Measurements from ENCODE around the gene TSPAN4.

TSPAN4 gene

GRCh38 chr11:842370-843002, at the start of gene TSPAN4, which contains the start of gene POLR2L:
TSS of gene TSPAN4 (plus strand) at chr11:842852. CDS start at chr11:850305, 7,453 bp downstream.
TSS of gene POLR2L (minus strand) at chr11:842529. CDS start at chr11:842508, 21 bp downstream.
- DNase-seq (ENCODE audit: low spot score), result peak; percentile 88

- no peak for DNase-seq (ENCODE audit: low spot score)
Measured at GRCh38 chr11:792873-793272, 49.8 kb upstream of the TSPAN4 start.

- DNase-seq (ENCODE audit: low spot score), result no peak
Measured at GRCh38 chr11:793556-793955, 49.1 kb upstream of the TSPAN4 start.

GRCh38 chr11:794013-794765, 48.5 kb upstream of the TSPAN4 start:
- no peak for DNase-seq (ENCODE audit: low spot score)

DNA sequence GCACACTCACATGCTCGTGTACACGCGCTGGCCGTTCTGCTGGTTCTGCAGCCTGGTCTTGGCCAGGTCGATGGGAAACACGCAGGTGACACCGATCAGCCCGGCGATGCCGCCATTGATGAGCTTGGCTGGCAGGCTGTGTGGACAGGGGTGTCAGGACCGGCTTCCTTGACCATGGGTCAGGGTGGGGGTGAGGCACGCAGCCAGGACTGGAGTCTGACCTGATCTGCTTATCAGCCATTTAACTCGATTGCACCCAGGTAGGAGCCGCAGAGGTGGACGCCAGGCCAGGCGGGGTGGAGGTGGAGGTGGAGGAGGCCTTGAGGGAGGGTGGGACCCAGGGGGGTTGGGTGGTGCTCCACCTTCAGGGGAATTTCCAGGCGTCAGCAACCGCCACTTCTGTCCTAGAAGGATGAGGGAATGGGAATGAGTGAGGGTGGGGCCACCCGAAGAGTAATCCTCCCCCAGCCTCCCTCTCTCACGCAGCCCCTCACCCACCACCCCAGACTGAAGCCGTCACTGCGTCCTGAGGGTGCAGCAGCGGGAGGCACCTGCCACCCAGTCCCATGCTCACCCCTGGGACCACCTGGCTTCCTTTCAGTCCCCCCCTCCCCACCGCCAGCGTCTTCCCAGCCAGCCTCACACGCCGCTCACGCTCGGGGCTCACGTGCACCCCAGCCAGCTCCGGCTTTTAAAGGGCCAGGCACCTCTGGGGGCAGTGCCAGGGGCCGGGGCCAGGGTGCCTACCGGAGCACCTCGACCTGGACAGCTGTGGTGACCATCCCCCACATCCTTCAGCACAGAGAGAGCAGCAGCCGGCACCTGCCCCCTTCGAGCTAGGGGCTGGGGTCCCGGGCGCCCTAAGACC, 47.7 kb upstream of the TSPAN4 start:
- DNase-seq (ENCODE audit: low spot score), result no peak

DNA sequence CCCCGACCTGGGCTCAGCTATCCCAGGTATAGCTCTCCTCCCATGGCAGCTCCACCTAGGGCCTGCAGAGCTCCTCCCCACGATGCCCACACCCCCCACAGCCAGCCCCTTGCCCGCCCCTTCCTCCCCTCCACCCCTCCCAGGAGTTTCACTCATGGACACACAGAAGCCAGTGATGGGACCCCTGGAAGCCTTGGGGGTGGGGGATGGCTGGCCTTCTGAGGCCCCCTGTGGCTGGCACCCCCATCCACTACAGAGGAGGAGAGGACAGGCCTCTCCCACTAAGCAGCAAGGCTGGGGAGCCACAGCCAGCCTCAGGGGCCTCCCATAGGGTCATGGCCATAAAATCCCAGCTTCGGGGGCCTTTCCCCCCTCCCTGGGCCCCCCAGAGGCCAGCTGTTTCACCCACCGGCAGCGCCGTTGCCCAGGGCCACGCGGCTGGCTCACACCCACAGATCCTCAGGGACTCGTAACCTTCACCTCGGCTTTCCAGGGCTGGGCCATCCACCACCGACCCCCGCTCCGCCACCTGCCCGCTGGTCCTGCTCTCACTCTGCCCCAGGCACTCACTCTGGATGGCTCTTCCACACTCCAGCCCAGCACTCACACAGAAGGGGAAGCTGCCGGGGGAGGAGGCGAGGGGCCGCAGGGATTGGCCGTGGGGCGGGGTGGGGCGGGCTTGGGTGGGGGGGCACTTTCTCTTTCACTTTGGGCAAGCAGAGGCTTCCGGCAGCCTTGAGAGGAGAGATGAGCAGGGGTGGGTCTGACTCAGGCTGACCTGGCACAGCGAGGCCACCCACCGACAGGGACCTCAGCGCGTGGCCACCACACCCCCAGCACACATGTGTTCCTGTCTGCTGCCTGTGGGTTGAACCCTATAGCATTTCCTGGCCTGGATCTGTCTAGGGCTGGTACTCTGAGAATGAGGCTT, 46.8 kb upstream of the TSPAN4 start:
- peak; percentile 80 for DNase-seq (ENCODE audit: low spot score)

DNA sequence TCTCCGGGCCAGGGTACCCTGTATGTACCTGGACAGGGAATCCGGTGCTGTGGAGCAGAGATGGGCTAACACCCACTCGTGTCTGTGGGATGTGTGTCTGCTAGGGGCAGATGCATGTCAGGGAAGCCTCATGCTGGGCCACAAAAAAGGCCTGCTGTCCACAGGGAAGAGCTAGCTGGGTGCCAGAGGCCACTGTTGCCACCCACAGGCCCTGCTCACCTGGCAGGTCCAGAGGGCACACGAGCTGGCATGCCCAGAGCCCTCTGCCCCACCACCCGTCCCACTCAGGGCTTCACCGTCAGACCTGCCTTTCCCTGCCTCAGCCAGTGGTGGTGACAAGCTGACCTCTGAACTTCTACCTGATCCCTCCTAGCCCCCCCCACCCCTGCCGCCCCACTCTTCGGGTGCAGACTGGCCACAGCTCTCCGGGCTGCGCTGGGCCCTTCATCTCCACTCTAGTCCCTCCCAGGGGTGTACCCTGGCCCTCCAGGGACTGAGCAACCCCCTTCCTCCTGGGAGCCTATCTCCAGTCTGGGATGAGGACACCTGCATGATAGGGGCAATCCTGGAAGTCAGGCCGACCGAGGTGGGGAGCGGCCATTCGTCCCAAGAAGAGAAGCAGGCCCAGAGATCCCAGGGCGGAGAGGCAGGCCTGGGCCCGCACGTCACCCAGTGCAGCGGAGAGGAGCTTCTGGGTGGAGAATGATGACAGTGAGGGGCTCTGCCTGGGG, 45.9 kb upstream of the TSPAN4 start:
- no peak for DNase-seq (ENCODE audit: low spot score)

- DNase-seq (ENCODE audit: low spot score), result peak; percentile 59
Measured at GRCh38 chr11:797296-798092, 45.2 kb upstream of the TSPAN4 start.

GRCh38 chr11:798093-798713, 44.4 kb upstream of the TSPAN4 start, which contains the start of gene SLC25A22:
TSS of gene SLC25A22 (minus strand) at chr11:798281. CDS start at chr11:795006, 3,275 bp downstream.
- peak; percentile 84 for DNase-seq (ENCODE audit: low spot score)

- no peak for DNase-seq (ENCODE audit: low spot score)
Measured at GRCh38 chr11:799641-800316, 42.9 kb upstream of the TSPAN4 start.

DNA sequence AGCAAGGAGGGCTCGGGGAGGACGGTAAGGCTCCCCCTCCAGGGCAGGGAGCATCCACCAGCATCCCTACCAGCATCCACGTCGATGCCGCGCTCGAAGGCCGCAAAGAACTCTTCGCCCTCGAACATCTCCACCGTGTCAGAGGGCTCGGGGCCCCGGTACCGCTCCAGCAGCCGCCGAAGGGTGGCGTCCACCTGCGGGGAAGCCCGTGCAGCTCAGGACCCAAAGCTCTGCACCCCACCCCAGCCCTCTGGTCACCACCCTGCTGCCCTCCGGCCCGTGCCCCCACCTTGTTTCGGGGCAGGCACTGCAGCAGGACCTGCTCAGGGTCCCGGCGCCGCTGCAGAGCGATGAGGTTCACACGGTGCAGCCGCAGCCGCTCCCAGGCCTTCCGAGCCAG, 42.2 kb upstream of the TSPAN4 start:
- no peak for DNase-seq (ENCODE audit: low spot score)

DNA sequence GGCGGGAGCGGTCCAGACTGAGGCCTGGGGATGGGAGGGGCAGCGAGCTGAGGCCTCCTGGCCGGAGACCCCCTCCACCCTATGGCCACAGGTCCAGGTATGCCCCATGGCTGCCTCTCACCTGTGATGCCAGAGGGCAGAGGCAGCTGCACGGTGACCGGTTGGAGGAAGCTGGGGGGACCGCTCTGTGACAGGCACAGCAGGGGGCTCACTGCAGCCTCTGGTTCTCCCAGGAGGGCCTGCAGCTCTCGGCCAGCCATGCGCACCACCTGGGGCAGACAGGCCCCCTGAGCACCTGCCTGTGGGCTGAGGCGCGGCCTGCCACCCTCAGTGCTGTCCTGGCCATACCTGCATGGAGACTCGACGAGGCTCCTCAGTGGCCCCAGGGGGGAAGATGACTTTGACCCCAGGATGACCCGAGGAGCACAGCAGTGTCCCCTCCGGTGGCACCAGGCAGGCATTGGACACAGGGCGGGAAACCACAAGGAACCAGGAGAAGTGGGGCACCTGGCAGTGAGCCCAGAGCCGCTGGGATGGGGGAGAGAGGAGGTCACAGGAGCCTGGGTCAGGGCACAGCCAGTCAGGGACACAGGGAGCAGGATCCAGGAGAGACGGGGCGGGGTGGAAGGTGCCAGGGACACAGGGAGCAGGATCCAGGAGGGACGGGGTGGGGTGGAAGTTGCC, 41.4 kb upstream of the TSPAN4 start:
- no peak for DNase-seq (ENCODE audit: low spot score)

DNA sequence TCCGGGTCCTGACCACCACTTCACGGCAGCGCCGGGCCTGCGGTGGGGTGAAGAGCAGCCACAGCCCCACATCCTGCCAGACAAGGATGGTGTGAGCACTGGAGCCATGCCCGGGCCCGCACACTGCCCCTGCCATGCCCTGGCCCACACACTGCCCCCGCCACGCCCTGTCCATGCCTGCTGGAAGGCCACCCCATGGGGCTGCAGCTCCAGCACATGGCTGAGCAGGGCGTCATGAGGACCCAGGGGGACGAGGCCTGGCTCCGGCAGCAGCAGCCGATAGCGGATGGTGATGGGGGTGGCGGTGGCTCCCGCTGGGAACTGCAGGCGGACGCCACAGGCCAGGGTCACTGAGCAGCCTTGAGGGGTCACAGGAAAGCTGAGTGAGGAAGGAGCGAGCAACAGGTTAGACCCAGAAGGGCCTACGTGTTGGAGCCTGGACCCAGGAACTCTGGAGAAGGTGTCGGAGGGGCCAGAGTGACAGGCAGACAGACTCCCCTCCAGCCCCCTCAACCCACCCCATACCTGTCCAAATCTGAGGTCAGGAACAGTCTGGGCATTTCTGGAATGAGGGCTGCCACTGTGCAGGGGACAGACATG, 40.5 kb upstream of the TSPAN4 start:
- no peak for DNase-seq (ENCODE audit: low spot score)

DNA sequence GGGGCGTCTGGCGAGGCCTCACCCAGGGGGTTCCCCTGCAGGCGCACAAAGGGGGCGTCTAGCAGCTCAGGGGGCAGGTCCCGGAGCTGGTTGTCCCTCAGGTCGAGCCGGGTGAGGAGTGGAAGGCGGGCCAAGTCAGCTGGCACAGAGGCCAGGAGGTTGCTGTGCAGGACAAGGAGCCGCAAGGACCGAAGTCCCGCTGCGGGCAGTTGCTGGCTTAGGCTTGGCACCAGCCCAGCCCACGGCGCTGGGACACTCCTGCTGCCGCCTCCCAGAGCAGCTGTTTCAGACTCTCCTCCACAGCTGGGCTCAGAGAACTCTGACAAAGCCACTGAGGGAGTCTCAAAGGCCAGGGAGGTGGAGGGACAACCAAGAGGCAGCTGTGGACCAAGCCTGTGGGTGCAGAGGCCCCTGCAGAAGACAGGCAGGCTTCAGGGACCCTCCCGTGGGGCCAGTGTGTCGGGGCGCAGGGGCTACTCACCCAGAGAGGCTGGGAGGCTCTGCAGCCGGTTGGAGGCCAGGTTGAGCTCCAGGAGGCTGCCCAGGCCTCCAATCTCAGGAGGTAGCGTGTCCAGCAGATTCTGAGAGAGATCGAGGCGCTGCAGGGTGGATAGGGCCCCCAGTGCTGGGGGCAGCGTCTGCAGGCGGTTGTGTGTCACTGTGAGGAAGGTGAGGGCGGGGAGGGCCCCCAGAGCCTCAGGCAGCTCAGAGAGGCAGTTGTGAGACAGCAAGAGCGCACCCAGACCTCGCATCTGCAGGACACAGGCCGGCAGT, 39.8 kb upstream of the TSPAN4 start:
- DNase-seq (ENCODE audit: low spot score), result no peak

DNA sequence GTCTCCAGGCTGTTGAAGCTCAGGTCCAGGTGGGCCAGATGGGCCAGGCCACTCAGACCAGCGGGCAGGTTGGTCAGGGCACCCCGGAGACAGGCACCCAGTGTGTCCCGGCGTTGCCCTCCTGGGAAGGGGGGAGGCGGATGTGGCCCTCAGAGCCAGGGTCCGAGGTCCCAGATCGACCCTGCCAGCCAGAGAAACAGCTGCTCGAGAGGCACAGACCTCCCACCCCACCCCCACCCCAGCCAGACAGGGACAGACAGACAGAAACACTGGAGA, 39.2 kb upstream of the TSPAN4 start:
- DNase-seq (ENCODE audit: low spot score), result no peak

DNA sequence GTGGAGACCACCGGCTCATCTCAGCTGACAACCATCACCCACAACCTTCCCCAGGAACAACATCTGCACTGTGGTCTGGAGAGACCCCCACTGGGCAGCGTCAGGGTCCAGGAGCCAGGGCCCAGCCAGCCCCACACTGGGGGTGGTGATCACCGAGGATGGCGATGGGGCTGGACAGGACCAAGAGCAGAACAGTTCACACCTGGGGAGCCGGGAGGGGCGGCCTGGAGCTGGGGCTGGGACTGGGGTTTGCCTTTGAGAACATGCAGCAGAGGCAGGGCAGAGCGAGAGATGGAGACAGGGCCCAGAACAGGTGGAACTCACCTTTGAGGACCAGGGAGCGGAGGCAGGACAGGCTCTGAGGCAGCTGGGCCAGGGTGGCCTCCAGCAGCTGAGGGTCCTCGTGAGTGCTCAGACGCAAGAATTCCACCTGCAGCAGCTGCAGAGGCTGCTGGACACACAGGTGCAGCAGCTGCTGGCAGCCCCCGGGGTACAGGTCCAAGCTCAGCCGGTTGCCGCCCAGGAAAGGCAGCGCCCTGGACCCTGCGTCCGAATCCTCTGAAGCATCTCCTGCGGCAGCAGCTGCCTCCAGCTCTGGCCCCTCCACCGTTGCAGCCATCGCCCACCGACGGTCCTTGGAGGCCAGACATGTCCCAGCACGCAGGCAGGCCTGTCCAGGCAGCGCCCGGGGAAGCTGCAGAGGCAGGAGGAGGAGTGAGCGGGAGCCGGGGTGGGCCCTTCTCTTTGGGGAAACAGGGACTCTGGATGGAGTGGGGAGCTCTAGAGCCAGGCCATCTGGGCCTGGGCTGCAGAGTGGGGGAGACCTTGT, 38.7 kb upstream of the TSPAN4 start:
- no peak for DNase-seq (ENCODE audit: low spot score)
